DND-41 (cell line): ENCODE data around the gene DYNC1H1.

ENCODE experiments used
- ATAC-seq: fragments of 200-7000 bp; cut with Tn5 transposase; 3 replicates; pipeline ENCODE4 v1.9.1; 2021; ENCODE audit warnings: low read depth; ENCODE audit not compliant: insufficient read depth
- DNase-seq: peaks from one replicate; pipeline ENCODE4 v3.0.0-alpha.2; 2020
- H2AFZ ChIP-seq: 2 replicates; pipeline ENCODE4 v1.6.0; 2012; ENCODE audit warnings: low read depth, low read length
- H3K27ac ChIP-seq: 2 replicates; pipeline ENCODE4 v1.5.1; 2012; ENCODE audit warnings: low read length, inconsistent platforms
- H3K27me3 ChIP-seq: fragments of 200-600 bp; sonication (generic); 2 replicates; pipeline ENCODE4 v1.6.0; 2012; ENCODE audit warnings: low read length, mild to moderate bottlenecking, inconsistent platforms; ENCODE audit not compliant: insufficient read depth, poor library complexity
- H3K36me3 ChIP-seq: 2 replicates; pipeline ENCODE4 v1.5.1; 2012; ENCODE audit warnings: low read length, inconsistent platforms; ENCODE audit not compliant: insufficient read depth
- H3K4me1 ChIP-seq: 2 replicates; pipeline ENCODE4 v1.5.1; 2012; ENCODE audit warnings: mild to moderate bottlenecking, low read length; ENCODE audit not compliant: insufficient read depth
- H3K4me2 ChIP-seq: 2 replicates; pipeline ENCODE4 v1.6.0; 2012; ENCODE audit warnings: mild to moderate bottlenecking, moderate library complexity, low read length, inconsistent platforms; ENCODE audit not compliant: insufficient read depth
- H3K4me3 ChIP-seq, 2 experiments: fragments of 200-600 bp in 1 of 2; shearing (Covaris generic) in 1 of 2; 2 replicates each; pipeline ENCODE4 v1.5.1; 2012 to 2016; ENCODE audit warnings: inconsistent platforms in 2 of 2, low read length in 2 of 2, mild to moderate bottlenecking in 2 of 2, low read depth in 1 of 2, moderate library complexity in 1 of 2
- H3K79me2 ChIP-seq: 2 replicates; pipeline ENCODE4 v1.6.0; 2012; ENCODE audit warnings: low read length, inconsistent platforms; ENCODE audit not compliant: insufficient read depth
- H3K9ac ChIP-seq: 2 replicates; pipeline ENCODE4 v1.6.0; 2012; ENCODE audit warnings: low read depth, mild to moderate bottlenecking, inconsistent platforms, low read length, moderate library complexity
- H3K9me3 ChIP-seq: 2 replicates; pipeline ENCODE4 v1.5.1; 2012; ENCODE audit warnings: low read length, moderate library complexity, mild to moderate bottlenecking, inconsistent platforms; ENCODE audit not compliant: insufficient read depth, severe bottlenecking
- H4K20me1 ChIP-seq: 2 replicates; pipeline ENCODE4 v1.6.0; 2012; ENCODE audit warnings: low read length; ENCODE audit not compliant: insufficient read depth
- EZH2 ChIP-seq: IDR thresholded peaks from 3 replicates; pipeline ENCODE4 v1.6.1; 2012; ENCODE audit warnings: borderline replicate concordance, low read depth, mild to moderate bottlenecking, moderate library complexity, low read length, inconsistent platforms; ENCODE audit not compliant: severe bottlenecking
- TF ChIP-seq, protein P1 (sequence below): IDR thresholded peaks from 2 replicates; pipeline ENCODE4 v1.5.1; 2012; ENCODE audit warnings: borderline replicate concordance, low read length, moderate library complexity, mild to moderate bottlenecking; ENCODE audit not compliant: poor library complexity, severe bottlenecking; ENCODE audit errors: extremely low read depth

DYNC1H1 gene

DNA sequence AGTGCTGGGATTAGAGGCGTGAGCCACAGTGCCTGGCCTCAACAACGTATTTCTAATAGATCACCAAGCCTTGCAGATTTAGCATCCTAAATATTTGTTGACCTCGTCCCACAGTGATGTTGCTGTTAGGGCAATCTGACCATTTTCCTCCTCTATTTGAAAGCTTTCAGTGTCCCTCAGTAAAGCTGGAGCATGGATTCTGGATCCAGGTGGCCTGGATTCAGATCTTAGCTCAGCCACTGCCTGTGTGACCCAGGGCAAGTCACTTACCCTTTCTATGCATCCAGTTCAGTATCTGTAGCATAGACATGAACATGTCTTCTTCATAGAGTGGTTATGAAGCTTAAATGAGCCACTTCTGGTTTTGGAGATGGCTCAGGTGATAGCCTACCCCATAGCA lies 126.3 kb downstream of the DYNC1H1 start:
- DNase-seq: no peak
- H3K27ac ChIP-seq: no peak overlapping the region
- H3K4me2 ChIP-seq: no peak overlapping the region
- TF ChIP-seq, protein P1, sequence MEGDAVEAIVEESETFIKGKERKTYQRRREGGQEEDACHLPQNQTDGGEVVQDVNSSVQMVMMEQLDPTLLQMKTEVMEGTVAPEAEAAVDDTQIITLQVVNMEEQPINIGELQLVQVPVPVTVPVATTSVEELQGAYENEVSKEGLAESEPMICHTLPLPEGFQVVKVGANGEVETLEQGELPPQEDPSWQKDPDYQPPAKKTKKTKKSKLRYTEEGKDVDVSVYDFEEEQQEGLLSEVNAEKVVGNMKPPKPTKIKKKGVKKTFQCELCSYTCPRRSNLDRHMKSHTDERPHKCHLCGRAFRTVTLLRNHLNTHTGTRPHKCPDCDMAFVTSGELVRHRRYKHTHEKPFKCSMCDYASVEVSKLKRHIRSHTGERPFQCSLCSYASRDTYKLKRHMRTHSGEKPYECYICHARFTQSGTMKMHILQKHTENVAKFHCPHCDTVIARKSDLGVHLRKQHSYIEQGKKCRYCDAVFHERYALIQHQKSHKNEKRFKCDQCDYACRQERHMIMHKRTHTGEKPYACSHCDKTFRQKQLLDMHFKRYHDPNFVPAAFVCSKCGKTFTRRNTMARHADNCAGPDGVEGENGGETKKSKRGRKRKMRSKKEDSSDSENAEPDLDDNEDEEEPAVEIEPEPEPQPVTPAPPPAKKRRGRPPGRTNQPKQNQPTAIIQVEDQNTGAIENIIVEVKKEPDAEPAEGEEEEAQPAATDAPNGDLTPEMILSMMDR: no peak
- H3K27me3 ChIP-seq: no peaks in the 10 kb centered on the region
- no peak overlapping the region for H3K9ac ChIP-seq
- no peaks in the 10 kb centered on the region for H3K9me3 ChIP-seq
- peaks cover 8% of the 10 kb centered on the region for H4K20me1 ChIP-seq
- H2AFZ ChIP-seq: no peak overlapping the region
- no peak overlapping the region for H3K4me3 ChIP-seq
- H3K4me1 ChIP-seq: peaks cover 22% of the 10 kb centered on the region
- no peak for ATAC-seq
- H3K36me3 ChIP-seq: peaks cover 8% of the 10 kb centered on the region
- peaks cover 23% of the 10 kb centered on the region for H3K79me2 ChIP-seq

DNA sequence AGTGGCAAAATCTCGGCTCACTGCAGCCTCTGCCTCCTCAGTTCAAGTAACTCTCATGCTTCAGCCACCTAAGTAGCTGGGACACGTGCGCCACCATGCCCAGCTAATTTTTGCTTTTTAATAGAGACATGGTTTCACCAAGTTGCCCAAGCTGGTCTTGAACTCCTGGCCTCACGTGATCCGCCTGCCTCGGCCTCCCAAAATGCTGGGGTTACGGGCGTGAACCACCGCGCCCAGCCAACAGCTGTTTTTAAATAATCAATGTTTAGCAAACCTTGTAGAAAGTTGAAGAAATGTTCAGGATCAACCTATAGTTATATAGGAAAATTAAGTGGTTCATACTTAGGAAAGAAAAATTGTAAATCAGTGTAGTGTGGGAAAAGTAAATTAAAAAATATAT lies 128.4 kb downstream of the DYNC1H1 start:
- H2AFZ ChIP-seq: no peak overlapping the region
- TF ChIP-seq EZH2: no peak
- TF ChIP-seq, protein P1: no peak
- peaks cover 4% of the 10 kb centered on the region for H3K79me2 ChIP-seq
- H3K27me3 ChIP-seq: no peaks in the 10 kb centered on the region
- no peak overlapping the region for H3K4me2 ChIP-seq
- H3K4me3 ChIP-seq: no peak overlapping the region
- no peak overlapping the region for H3K27ac ChIP-seq
- H3K4me1 ChIP-seq: peaks cover 15% of the 10 kb centered on the region
- no peaks in the 10 kb centered on the region for H3K9me3 ChIP-seq
- ATAC-seq: no peak
- no peaks in the 10 kb centered on the region for H3K36me3 ChIP-seq
- no peaks in the 10 kb centered on the region for H4K20me1 ChIP-seq
- no peak for DNase-seq
- H3K9ac ChIP-seq: no peak overlapping the region

DNA sequence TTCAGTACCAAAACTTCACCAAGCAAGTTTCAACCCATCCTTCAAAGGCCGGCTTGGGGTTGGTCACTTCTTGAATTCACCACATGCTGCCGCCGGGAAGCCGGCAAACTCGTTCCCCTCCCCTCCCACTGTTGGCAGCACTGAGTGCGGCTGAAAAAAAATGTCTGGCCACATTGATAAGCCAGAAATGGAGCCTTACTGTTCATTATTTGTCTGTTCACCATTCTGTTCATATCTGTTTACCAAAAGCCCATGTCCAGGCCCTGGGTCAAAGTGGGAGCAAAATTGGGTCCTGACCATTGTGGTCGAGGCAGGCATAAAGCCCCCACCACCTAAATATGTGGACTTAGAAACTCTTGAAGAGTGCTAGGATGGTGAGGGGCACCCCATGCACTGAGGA lies 129.7 kb downstream of the DYNC1H1 start:
- no peak overlapping the region for H3K27ac ChIP-seq
- H2AFZ ChIP-seq: no peak overlapping the region
- no peak overlapping the region for H3K4me3 ChIP-seq
- no peak for DNase-seq
- no peaks in the 10 kb centered on the region for H4K20me1 ChIP-seq
- no peaks in the 10 kb centered on the region for H3K36me3 ChIP-seq
- peaks cover 2% of the 10 kb centered on the region for H3K4me1 ChIP-seq
- H3K4me2 ChIP-seq: no peak overlapping the region
- H3K9ac ChIP-seq: no peak overlapping the region
- TF ChIP-seq, protein P1: no peak
- no peak for TF ChIP-seq EZH2
- H3K79me2 ChIP-seq: no peaks in the 10 kb centered on the region
- no peak for ATAC-seq
- no peaks in the 10 kb centered on the region for H3K27me3 ChIP-seq
- H3K9me3 ChIP-seq: no peaks in the 10 kb centered on the region
